CD14-positive monocyte (primary cell): Measurements from ENCODE around the gene SEMA5B. TPM values are rescaled to one million over a fixed set of nuclear protein-coding genes. Genes with fewer than 3 reads are reported as not detected.

Experiments
- DNase-seq, 3 donors: peaks; one replicate each; pipeline ENCODE4 v3.0.0-alpha.2; 2011 to 2022
- H2AFZ ChIP-seq: 2 replicates; pipeline ENCODE4 v1.6.0; 2012; ENCODE audit warnings: mild to moderate bottlenecking, low read depth, low read length, inconsistent platforms; ENCODE audit not compliant: insufficient read depth, poor library complexity, severe bottlenecking
- H3K27ac ChIP-seq, 2 donors: 1 replicate in 1 of 2; 2 replicates in 1 of 2; pipeline ENCODE4 v1.5.1; 2012 to 2013; ENCODE audit warnings: low read length in 2 of 2, control low read depth in 1 of 2, inconsistent platforms in 1 of 2, low read depth in 1 of 2, mild to moderate bottlenecking in 1 of 2
- H3K27me3 ChIP-seq, 2 donors: one replicate each; pipeline versions ENCODE4 v1.6.0 to v1.6.1; 2011 to 2013; ENCODE audit warnings: low read length in 2 of 2; ENCODE audit not compliant: control insufficient read depth in 2 of 2, insufficient read depth in 2 of 2
- H3K36me3 ChIP-seq, 2 donors: replicated peaks in 1 of 2; 1 replicate in 1 of 2; 2 replicates in 1 of 2; pipeline versions ENCODE4 v1.5.1 to v1.6.1; 2012 to 2013; ENCODE audit warnings: low read length in 2 of 2, control low read depth in 1 of 2, inconsistent platforms in 1 of 2, mild to moderate bottlenecking in 1 of 2; ENCODE audit not compliant: insufficient read depth in 2 of 2, control insufficient read depth in 1 of 2
- H3K4me1 ChIP-seq, 2 donors: 1 replicate in 1 of 2; 2 replicates in 1 of 2; pipeline versions ENCODE4 v1.5.1 to v1.6.1; 2012 to 2013; ENCODE audit warnings: low read length in 2 of 2, control low read depth in 1 of 2, inconsistent platforms in 1 of 2, mild to moderate bottlenecking in 1 of 2, moderate library complexity in 1 of 2; ENCODE audit not compliant: insufficient read depth in 2 of 2, control insufficient read depth in 1 of 2
- H3K4me2 ChIP-seq: replicated peaks from 2 replicates; pipeline ENCODE3; 2012; ENCODE audit warnings: low read length, moderate library complexity, mild to moderate bottlenecking; ENCODE audit not compliant: poor library complexity, severe bottlenecking; ENCODE audit errors: extremely low read depth
- H3K4me3 ChIP-seq, 3 experiments: fragments of 200-600 bp in 1 of 3; sonication (generic) in 1 of 3; replicated peaks in 1 of 3; 1 replicate in 2 of 3; 2 replicates in 1 of 3; pipeline ENCODE4 v1.5.1; 2011 to 2013; ENCODE audit warnings: low read length in 3 of 3, mild to moderate bottlenecking in 3 of 3, control low read depth in 2 of 3, low read depth in 2 of 3, inconsistent platforms in 1 of 3, moderate library complexity in 1 of 3
- H3K79me2 ChIP-seq: 2 replicates; pipeline ENCODE4 v1.6.0; 2012; ENCODE audit warnings: mild to moderate bottlenecking, control low read depth, inconsistent platforms, low read length, moderate library complexity; ENCODE audit not compliant: insufficient read depth
- H3K9ac ChIP-seq: 2 replicates; pipeline ENCODE4 v1.6.0; 2017; ENCODE audit warnings: low read length, mild to moderate bottlenecking; ENCODE audit not compliant: insufficient read depth, poor library complexity, severe bottlenecking
- H3K9me3 ChIP-seq, 2 donors: replicated peaks in 1 of 2; 1 replicate in 1 of 2; 2 replicates in 1 of 2; pipeline versions ENCODE4 v1.5.1 to v1.6.1; 2012 to 2013; ENCODE audit warnings: low read length in 2 of 2, control low read depth in 1 of 2; ENCODE audit not compliant: control insufficient read depth in 1 of 2, insufficient read depth in 1 of 2
- H4K20me1 ChIP-seq: 2 replicates; pipeline ENCODE4 v1.6.0; 2012; ENCODE audit warnings: mild to moderate bottlenecking, low read length, control low read depth, moderate library complexity; ENCODE audit not compliant: insufficient read depth
- H3K27ac Mint-ChIP-seq, 7 donors: one replicate each; pipeline ENCODE4 v1.8.0; 2020; ENCODE audit warnings: mild to moderate bottlenecking in 7 of 7, mixed read lengths in 7 of 7, moderate library complexity in 6 of 7, inconsistent platforms in 2 of 7
- H3K27me3 Mint-ChIP-seq, 3 donors: one replicate each; pipeline ENCODE4 v1.8.0; 2021 to 2022; ENCODE audit warnings: low read depth in 3 of 3, mild to moderate bottlenecking in 3 of 3, mixed read lengths in 3 of 3, moderate library complexity in 3 of 3, inconsistent platforms in 1 of 3
- H3K36me3 Mint-ChIP-seq, 2 donors: one replicate each; pipeline ENCODE4 v1.8.0; 2020; ENCODE audit warnings: mixed read lengths in 2 of 2, inconsistent platforms in 1 of 2, mild to moderate bottlenecking in 1 of 2
- H3K4me1 Mint-ChIP-seq: one replicate; pipeline ENCODE4 v1.8.0; 2020; ENCODE audit warnings: mild to moderate bottlenecking, mixed read lengths
- H3K4me3 Mint-ChIP-seq, 2 donors: one replicate each; pipeline ENCODE4 v1.8.0; 2020; ENCODE audit warnings: mild to moderate bottlenecking in 2 of 2, mixed read lengths in 2 of 2, moderate library complexity in 1 of 2
- H3K9me3 Mint-ChIP-seq, 7 donors: one replicate each; pipeline ENCODE4 v1.8.0; 2020 to 2022; ENCODE audit warnings: mixed read lengths in 7 of 7, mild to moderate bottlenecking in 6 of 7, moderate library complexity in 6 of 7, inconsistent platforms in 2 of 7
- WGBS: methylation state at CpG from one replicate; pipeline ENCODE4 v1.1.5; 2013; ENCODE audit warnings: missing lambda C conversion rate; ENCODE audit not compliant: insufficient coverage; 5-methylcytosine and 5-hydroxymethylcytosine counted together
- intact Hi-C, 2 donors: fragments of 100-400 bp; cut with micrococcal nuclease; formaldehyde crosslinking; loops; one replicate each; pipeline versions ENCODE4 v1.15.0 to v1.15.1; 2023
- polyA plus RNA-seq, 3 donors: library from polyadenylated mRNA; depleted of rRNA in 1 of 3; unstranded in 2 of 3; stranded (reverse) in 1 of 3; fragments of 300-500 nt in 2 of 3; fragments of >200 nt in 1 of 3; fragmentation: Illumina TruSeq in 2 of 3; gene quantifications; 1 replicate in 2 of 3; 2 replicates in 1 of 3; pipeline ENCODE4 v1.2.3, GENCODE V29; 2012 to 2021
- TF ChIP-seq, protein P1 (sequence below): fragments of 200-600 bp; IDR thresholded peaks from one replicate; pipeline ENCODE4 v1.8.0; 2022; ENCODE audit warnings: antibody characterized with exemption, mild to moderate bottlenecking

The SEMA5B gene
- polyA plus RNA-seq, 3 donors, result not detected

- Mint-ChIP-seq H3K4me3 (no peak overlapping the region), H3K4me1 (peaks cover 4% of the 10 kb centered on the region), H3K9me3 (peaks cover 0 to 4% (median 0%) of the 10 kb centered on the region in 7 donors), H3K36me3 (no peaks in the 10 kb centered on the region), H3K27me3 (peaks cover 8 to 24% (median 10%) of the 10 kb centered on the region in 3 donors), H3K27ac (no peak overlapping the region)
- no peaks in the 10 kb centered on the region for H3K9me3 ChIP-seq
- H3K4me3 ChIP-seq, result no peak overlapping the region
- H3K4me1 ChIP-seq, result peaks cover 6 to 11% of the 10 kb centered on the region in 2 donors
- H3K4me2 ChIP-seq, result no peak overlapping the region
- TF ChIP-seq, protein P1, sequence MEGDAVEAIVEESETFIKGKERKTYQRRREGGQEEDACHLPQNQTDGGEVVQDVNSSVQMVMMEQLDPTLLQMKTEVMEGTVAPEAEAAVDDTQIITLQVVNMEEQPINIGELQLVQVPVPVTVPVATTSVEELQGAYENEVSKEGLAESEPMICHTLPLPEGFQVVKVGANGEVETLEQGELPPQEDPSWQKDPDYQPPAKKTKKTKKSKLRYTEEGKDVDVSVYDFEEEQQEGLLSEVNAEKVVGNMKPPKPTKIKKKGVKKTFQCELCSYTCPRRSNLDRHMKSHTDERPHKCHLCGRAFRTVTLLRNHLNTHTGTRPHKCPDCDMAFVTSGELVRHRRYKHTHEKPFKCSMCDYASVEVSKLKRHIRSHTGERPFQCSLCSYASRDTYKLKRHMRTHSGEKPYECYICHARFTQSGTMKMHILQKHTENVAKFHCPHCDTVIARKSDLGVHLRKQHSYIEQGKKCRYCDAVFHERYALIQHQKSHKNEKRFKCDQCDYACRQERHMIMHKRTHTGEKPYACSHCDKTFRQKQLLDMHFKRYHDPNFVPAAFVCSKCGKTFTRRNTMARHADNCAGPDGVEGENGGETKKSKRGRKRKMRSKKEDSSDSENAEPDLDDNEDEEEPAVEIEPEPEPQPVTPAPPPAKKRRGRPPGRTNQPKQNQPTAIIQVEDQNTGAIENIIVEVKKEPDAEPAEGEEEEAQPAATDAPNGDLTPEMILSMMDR, result no peak
- 94% methylated on average over 2 of the region's 6 CpGs for WGBS
- intact Hi-C loops, result no loop called here
- H3K9ac ChIP-seq, result no peak overlapping the region
- H2AFZ ChIP-seq, result no peak overlapping the region
- H3K27ac ChIP-seq, result no peak overlapping the region
- H3K79me2 ChIP-seq, result no peaks in the 10 kb centered on the region
- no peaks in the 10 kb centered on the region for H3K36me3 ChIP-seq
- DNase-seq, result no peak
- H3K27me3 ChIP-seq, result peaks cover 17 to 42% of the 10 kb centered on the region in 2 donors
- H4K20me1 ChIP-seq, result no peaks in the 10 kb centered on the region
Measured at GRCh38 chr3:122923611-122924010, 104.0 kb downstream of the SEMA5B start.

DNA sequence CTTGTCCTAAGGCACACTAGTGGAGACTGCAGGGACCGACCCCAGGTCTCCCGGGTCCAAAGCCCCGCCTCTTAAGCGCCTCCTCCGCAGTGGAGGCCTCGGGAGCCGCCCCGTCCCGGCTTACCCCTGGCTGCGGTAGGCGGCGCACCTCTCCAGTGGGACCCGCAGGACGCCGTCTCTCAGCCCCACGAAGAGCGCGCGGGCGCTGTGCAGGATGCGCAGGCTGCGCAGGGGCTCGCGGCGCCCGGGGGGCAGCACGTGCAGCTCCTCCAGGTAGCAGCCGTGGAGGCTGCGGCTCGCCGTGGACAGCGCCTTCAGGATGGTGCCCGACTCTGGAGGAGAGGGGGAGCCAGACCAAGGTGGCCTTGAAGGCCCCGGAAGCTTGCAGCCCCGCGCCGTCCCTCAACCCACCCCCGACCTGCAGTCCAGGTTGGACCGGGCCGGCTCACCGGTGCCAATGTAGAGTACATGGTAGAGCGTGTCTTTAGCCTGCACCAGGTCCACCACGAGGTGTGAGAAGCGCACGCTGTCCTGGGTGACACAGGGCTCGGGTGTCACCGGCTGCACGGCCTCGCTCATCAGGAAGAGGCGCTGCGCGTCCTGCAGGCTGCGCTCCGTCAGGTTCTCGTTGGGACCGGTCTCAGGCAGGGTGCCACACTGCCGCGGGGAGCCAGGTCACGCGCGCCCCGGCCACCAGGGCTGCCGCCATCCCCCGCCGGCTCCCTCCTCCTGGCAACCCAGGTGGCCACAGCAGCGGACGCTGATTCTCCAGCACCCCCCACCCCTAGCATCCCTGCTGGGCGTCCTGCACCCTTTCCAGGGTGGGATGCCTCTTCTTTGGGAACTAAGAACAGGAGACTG, 105.5 kb downstream of the SEMA5B start:
- Mint-ChIP-seq H3K27ac (no peak overlapping the region), H3K9me3 (peaks cover 0 to 4% (median 0%) of the 10 kb centered on the region in 7 donors), H3K4me1 (peaks cover 4% of the 10 kb centered on the region), H3K4me3 (peak overlapping the region; percentile 12 to 74), H3K36me3 (no peaks in the 10 kb centered on the region), H3K27me3 (peaks cover 12 to 28% (median 15%) of the 10 kb centered on the region in 3 donors)
- DNase-seq, result no peak
- H3K4me1 ChIP-seq, result peaks cover 6 to 11% of the 10 kb centered on the region in 2 donors
- no peaks in the 10 kb centered on the region for H4K20me1 ChIP-seq
- H3K9ac ChIP-seq, result no peak overlapping the region
- TF ChIP-seq, protein P1, result peak; percentile 35
- H3K9me3 ChIP-seq, result no peaks in the 10 kb centered on the region
- 3% methylated on average over 58 of the region's 68 CpGs for WGBS
- peak overlapping the region; percentile 65 for H3K4me2 ChIP-seq
- intact Hi-C loops, result no loop called here
- H3K27me3 ChIP-seq, result peaks cover 17 to 46% of the 10 kb centered on the region in 2 donors
- H3K36me3 ChIP-seq, result no peaks in the 10 kb centered on the region
- peak overlapping the region in 1 of 3 experiments; percentile 56 for H3K4me3 ChIP-seq
- H3K79me2 ChIP-seq, result no peaks in the 10 kb centered on the region
- no peak overlapping the region for H3K27ac ChIP-seq
- H2AFZ ChIP-seq, result peak overlapping the region; percentile 61
